ENCODE data around the gene GLIPR1L2. TPM values are rescaled to one million over a fixed set of nuclear protein-coding genes. Genes with fewer than 3 reads are reported as not detected.
A peak's percentile ranks its signal among the peaks of the same experiment; 100 is the strongest.
"Not testable (repeated sequence)": the region's sequence is repeated elsewhere in the genome, so short reads cannot be mapped to it uniquely, and the experiment has no call there.

GLIPR1L2 gene
- under 1 TPM in 1 of 4 donors, not detected in 3; 0.95 TPM for total RNA-seq

DNA sequence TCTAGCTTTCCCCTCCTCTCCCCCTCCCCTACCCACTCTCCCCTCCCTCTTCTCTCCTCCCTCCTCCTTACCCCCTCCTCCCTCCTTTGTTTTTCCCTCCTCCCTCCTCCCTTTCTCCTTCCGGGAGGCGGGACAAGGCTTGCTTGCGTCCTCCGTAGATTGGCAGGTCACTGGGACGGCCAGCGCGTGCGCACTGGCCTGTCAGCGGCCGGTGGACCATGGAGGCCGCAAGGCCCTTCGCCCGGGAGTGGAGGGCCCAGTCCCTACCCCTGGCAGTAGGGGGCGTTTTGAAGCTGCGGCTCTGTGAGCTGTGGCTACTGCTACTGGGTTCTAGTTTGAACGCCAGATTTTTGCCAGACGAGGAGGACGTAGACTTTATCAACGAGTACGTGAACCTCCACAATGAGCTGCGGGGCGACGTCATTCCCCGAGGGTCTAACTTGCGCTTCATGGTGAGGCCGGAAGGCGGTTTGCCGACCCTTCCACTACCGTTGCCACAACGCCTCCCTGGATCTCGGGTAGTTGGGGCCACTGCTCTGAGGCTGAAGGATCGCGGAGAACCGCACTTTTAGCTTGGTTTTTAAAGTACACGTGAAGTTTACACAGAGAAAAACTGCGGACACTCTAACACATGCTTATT lies at the start of gene GLIPR1L2:
TSS of gene GLIPR1L2 (plus strand) at position 191 of the 640 bp plus-strand sequence. CDS start at position 219, 28 bp downstream.
- Histone ChIP-seq H3K4me3 (peak within 1 kb of the TSS; percentile 47 to 62 (median 51)), H3K9me3 (no peaks in the 10 kb centered on the region), H3K27ac (peak within 1 kb of the TSS; percentile 84 to 91 (median 86)), H3K4me1 (peaks cover 0 to 22% (median 0%) of the 10 kb centered on the region in 4 donors), H3K27me3 (no peaks in the 10 kb centered on the region), H3K36me3 (no peaks in the 10 kb centered on the region)
- WGBS, 2 donors (ENCODE audit: low coverage in 1 of 2) = 0 to 5% methylated on average over 2 to 36 of the region's 36 CpGs
- no peak for TF ChIP-seq EP300 (IDR thresholded peaks at IDR 0.05; ENCODE audit: low read depth)
- TF ChIP-seq, protein P1, sequence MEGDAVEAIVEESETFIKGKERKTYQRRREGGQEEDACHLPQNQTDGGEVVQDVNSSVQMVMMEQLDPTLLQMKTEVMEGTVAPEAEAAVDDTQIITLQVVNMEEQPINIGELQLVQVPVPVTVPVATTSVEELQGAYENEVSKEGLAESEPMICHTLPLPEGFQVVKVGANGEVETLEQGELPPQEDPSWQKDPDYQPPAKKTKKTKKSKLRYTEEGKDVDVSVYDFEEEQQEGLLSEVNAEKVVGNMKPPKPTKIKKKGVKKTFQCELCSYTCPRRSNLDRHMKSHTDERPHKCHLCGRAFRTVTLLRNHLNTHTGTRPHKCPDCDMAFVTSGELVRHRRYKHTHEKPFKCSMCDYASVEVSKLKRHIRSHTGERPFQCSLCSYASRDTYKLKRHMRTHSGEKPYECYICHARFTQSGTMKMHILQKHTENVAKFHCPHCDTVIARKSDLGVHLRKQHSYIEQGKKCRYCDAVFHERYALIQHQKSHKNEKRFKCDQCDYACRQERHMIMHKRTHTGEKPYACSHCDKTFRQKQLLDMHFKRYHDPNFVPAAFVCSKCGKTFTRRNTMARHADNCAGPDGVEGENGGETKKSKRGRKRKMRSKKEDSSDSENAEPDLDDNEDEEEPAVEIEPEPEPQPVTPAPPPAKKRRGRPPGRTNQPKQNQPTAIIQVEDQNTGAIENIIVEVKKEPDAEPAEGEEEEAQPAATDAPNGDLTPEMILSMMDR (IDR thresholded peaks at IDR 0.05) = peak; percentile 67 to 82 (median 76)
- TF ChIP-seq POLR2AphosphoS5 (IDR thresholded peaks at IDR 0.05) = peak; percentile 50 to 84 (median 50)
- TF ChIP-seq POLR2A (IDR thresholded peaks at IDR 0.05) = peak; percentile 52
- intact Hi-C loops (cut with DNase I; ENCODE audit: low total_unique reads) = loop anchor here (2.0 kb wide), 1 partner anchor 62 kb away; no protein-coding TSS in a partner anchor
- in situ Hi-C loops (cut with MboI; ENCODE audit: low pct_ligation_motif_present in 1 of 4, low pct_unique_long_range_greater_than_20kb in 1 of 4, low sequenced_read_pairs in 3 of 4) = no loop called here
- DNase-seq = peak; percentile 95

DNA sequence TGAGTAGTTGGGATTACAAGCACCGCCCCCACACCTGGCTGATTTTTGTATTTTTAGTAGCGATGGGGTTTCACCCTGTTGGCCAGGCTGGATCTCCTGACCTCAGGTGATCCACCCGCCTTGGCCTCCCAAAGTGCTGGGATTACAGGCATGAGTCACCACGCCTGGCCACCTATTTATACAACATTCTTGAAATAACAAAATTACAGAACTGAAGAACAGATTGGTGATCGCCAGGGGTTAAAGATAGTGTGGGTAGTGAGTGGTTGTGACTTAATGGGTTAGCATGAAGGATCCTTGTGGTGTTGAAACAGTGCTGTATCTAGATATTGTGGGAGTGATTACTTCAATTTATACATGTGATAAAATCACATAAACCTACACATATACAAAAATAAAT lies 49.0 kb upstream of the GLIPR1L2 start:
- no peaks in the 10 kb centered on the region for H3K4me1 ChIP-seq
- no peaks in the 10 kb centered on the region for H3K36me3 ChIP-seq
- no peak for TF ChIP-seq EP300 (IDR thresholded peaks at IDR 0.05; ENCODE audit: low read depth)
- TF ChIP-seq POLR2AphosphoS5 (IDR thresholded peaks at IDR 0.05) = no peak
- TF ChIP-seq, protein P1 (IDR thresholded peaks at IDR 0.05) = no peak
- TF ChIP-seq POLR2A (IDR thresholded peaks at IDR 0.05) = no peak
- H3K9me3 ChIP-seq = no peaks in the 10 kb centered on the region
- in situ Hi-C loops (cut with MboI; ENCODE audit: low pct_ligation_motif_present in 1 of 4, low pct_unique_long_range_greater_than_20kb in 1 of 4, low sequenced_read_pairs in 3 of 4) (no loop called here), intact Hi-C loops (cut with DNase I; ENCODE audit: low total_unique reads) (no loop called here)
- DNase-seq = no peak
- WGBS, 2 donors (ENCODE audit: low coverage in 1 of 2) = 86 to 89% methylated on average over 5 of the region's 5 CpGs
- H3K27me3 ChIP-seq = no peaks in the 10 kb centered on the region
- no peak overlapping the region for H3K4me3 ChIP-seq
- no peak overlapping the region for H3K27ac ChIP-seq

DNA sequence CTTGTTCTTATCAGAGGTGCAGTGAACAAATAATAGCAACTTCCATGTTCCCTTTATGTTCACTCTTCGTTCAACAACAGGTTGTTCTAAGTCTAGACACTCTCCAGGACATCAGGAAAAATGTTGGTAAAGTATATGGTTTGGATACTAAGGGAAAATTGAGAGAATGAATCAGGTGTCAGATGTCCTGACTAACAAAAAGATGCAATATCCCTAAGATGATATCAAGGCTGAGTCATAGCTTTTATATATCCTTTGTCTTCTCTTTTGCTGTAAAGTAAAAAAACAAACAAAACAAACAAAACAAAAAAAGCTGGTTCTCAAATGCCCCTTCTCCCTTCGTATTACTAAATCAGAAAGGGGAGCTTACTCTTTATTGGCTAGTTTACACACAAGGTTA lies 45.4 kb upstream of the GLIPR1L2 start:
- no peaks in the 10 kb centered on the region for H3K36me3 ChIP-seq
- TF ChIP-seq EP300 (IDR thresholded peaks at IDR 0.05; ENCODE audit: low read depth) (no peak), POLR2A (IDR thresholded peaks at IDR 0.05) (no peak), POLR2AphosphoS5 (IDR thresholded peaks at IDR 0.05) (no peak)
- TF ChIP-seq, protein P1 (IDR thresholded peaks at IDR 0.05) = no peak
- H3K4me3 ChIP-seq = no peak overlapping the region
- no peaks in the 10 kb centered on the region for H3K4me1 ChIP-seq
- H3K27ac ChIP-seq = no peak overlapping the region
- 75 to 86% methylated on average over 2 of the region's 2 CpGs for WGBS, 2 donors (ENCODE audit: low coverage in 1 of 2)
- no peak for DNase-seq
- H3K9me3 ChIP-seq = no peaks in the 10 kb centered on the region
- no peaks in the 10 kb centered on the region for H3K27me3 ChIP-seq
- in situ Hi-C loops (cut with MboI; ENCODE audit: low pct_ligation_motif_present in 1 of 4, low pct_unique_long_range_greater_than_20kb in 1 of 4, low sequenced_read_pairs in 3 of 4) = no loop called here
- intact Hi-C loops (cut with DNase I; ENCODE audit: low total_unique reads) = loop anchor here (1.0 kb wide), 1 partner anchor 32 kb away; no protein-coding TSS in a partner anchor

GRCh38 chr12:75346215-75346614 lies 44.7 kb upstream of the GLIPR1L2 start:
- H3K27ac ChIP-seq; H3K36me3 ChIP-seq; H3K9me3 ChIP-seq; intact Hi-C loops (cut with DNase I; ENCODE audit: low total_unique reads); in situ Hi-C loops (cut with MboI; ENCODE audit: low pct_ligation_motif_present in 1 of 4, low pct_unique_long_range_greater_than_20kb in 1 of 4, low sequenced_read_pairs in 3 of 4); H3K4me1 ChIP-seq; DNase-seq; H3K4me3 ChIP-seq; H3K27me3 ChIP-seq: not testable (repeated sequence)
- 71 to 84% methylated on average over 6 of the region's 6 CpGs for WGBS, 2 donors (ENCODE audit: low coverage in 1 of 2)
